Measurements from ENCODE around the gene FUT9.

FUT9 gene

GRCh38 chr6:96094077-96094476 lies 78.3 kb downstream of the FUT9 start:
- H3K4me2 ChIP-seq (ENCODE audit: low read length): no peak overlapping the region
- no peaks in the 10 kb centered on the region for H3F3A ChIP-seq (ENCODE audit: control insufficient read depth, insufficient read depth)
- H3K79me2 ChIP-seq (ENCODE audit: control insufficient read depth, low read length): no peaks in the 10 kb centered on the region
- H3K27me3 ChIP-seq (ENCODE audit: control insufficient read depth, low read length): no peaks in the 10 kb centered on the region
- no peaks in the 10 kb centered on the region for H4K20me1 ChIP-seq (ENCODE audit: control insufficient read depth, insufficient read depth, low read depth, low read length)
- TF ChIP-seq CTCF (IDR thresholded peaks at IDR 0.05; ENCODE audit: low read depth, low read length, poor library complexity, severe bottlenecking): no peak
- no peak for TF ChIP-seq EZH2phosphoT487 (IDR thresholded peaks at IDR 0.05; ENCODE audit: borderline replicate concordance, low read length)
- no peak overlapping the region for H3K4me3 ChIP-seq (ENCODE audit: low read length)
- H3K27ac ChIP-seq (ENCODE audit: low read depth, low read length): no peak overlapping the region
- no peaks in the 10 kb centered on the region for H3K4me1 ChIP-seq (ENCODE audit: control insufficient read depth, low read length)
- H3K36me3 ChIP-seq (ENCODE audit: control insufficient read depth, low read length): no peaks in the 10 kb centered on the region
- H3K9me2 ChIP-seq (replicated peaks; ENCODE audit: control insufficient read depth, low read length): no peaks in the 10 kb centered on the region
- no peaks in the 10 kb centered on the region for H3K9me3 ChIP-seq (ENCODE audit: control insufficient read depth, insufficient read depth, low read length)

GRCh38 chr6:96099069-96099468 lies 83.3 kb downstream of the FUT9 start:
- H4K20me1 ChIP-seq (ENCODE audit: control insufficient read depth, insufficient read depth, low read depth, low read length): no peaks in the 10 kb centered on the region
- no peaks in the 10 kb centered on the region for H3K9me2 ChIP-seq (replicated peaks; ENCODE audit: control insufficient read depth, low read length)
- H3K27ac ChIP-seq (ENCODE audit: low read depth, low read length): no peak overlapping the region
- no peak overlapping the region for H3K4me3 ChIP-seq (ENCODE audit: low read length)
- no peaks in the 10 kb centered on the region for H3K9me3 ChIP-seq (ENCODE audit: control insufficient read depth, insufficient read depth, low read length)
- no peaks in the 10 kb centered on the region for H3K27me3 ChIP-seq (ENCODE audit: control insufficient read depth, low read length)
- no peaks in the 10 kb centered on the region for H3K79me2 ChIP-seq (ENCODE audit: control insufficient read depth, low read length)
- H3K4me2 ChIP-seq (ENCODE audit: low read length): no peak overlapping the region
- TF ChIP-seq EZH2phosphoT487 (IDR thresholded peaks at IDR 0.05; ENCODE audit: borderline replicate concordance, low read length): no peak
- TF ChIP-seq CTCF (IDR thresholded peaks at IDR 0.05; ENCODE audit: low read depth, low read length, poor library complexity, severe bottlenecking): no peak
- H3K4me1 ChIP-seq (ENCODE audit: control insufficient read depth, low read length): no peaks in the 10 kb centered on the region
- no peaks in the 10 kb centered on the region for H3K36me3 ChIP-seq (ENCODE audit: control insufficient read depth, low read length)
- no peaks in the 10 kb centered on the region for H3F3A ChIP-seq (ENCODE audit: control insufficient read depth, insufficient read depth)

GRCh38 chr6:96101564-96101963 lies 85.8 kb downstream of the FUT9 start:
- H3K4me3 ChIP-seq (ENCODE audit: low read length): no peak overlapping the region
- no peak overlapping the region for H3K27ac ChIP-seq (ENCODE audit: low read depth, low read length)
- H3K4me2 ChIP-seq (ENCODE audit: low read length): no peak overlapping the region
- no peaks in the 10 kb centered on the region for H3K4me1 ChIP-seq (ENCODE audit: control insufficient read depth, low read length)
- H3K9me2 ChIP-seq (replicated peaks; ENCODE audit: control insufficient read depth, low read length): no peaks in the 10 kb centered on the region
- no peaks in the 10 kb centered on the region for H3K9me3 ChIP-seq (ENCODE audit: control insufficient read depth, insufficient read depth, low read length)
- no peaks in the 10 kb centered on the region for H3F3A ChIP-seq (ENCODE audit: control insufficient read depth, insufficient read depth)
- H3K79me2 ChIP-seq (ENCODE audit: control insufficient read depth, low read length): no peaks in the 10 kb centered on the region
- no peak for TF ChIP-seq EZH2phosphoT487 (IDR thresholded peaks at IDR 0.05; ENCODE audit: borderline replicate concordance, low read length)
- TF ChIP-seq CTCF (IDR thresholded peaks at IDR 0.05; ENCODE audit: low read depth, low read length, poor library complexity, severe bottlenecking): no peak
- no peaks in the 10 kb centered on the region for H4K20me1 ChIP-seq (ENCODE audit: control insufficient read depth, insufficient read depth, low read depth, low read length)
- no peaks in the 10 kb centered on the region for H3K36me3 ChIP-seq (ENCODE audit: control insufficient read depth, low read length)
- no peaks in the 10 kb centered on the region for H3K27me3 ChIP-seq (ENCODE audit: control insufficient read depth, low read length)

GRCh38 chr6:96104910-96105309 lies 89.1 kb downstream of the FUT9 start:
- Histone ChIP-seq H3K27ac (ENCODE audit: low read depth, low read length) (no peak overlapping the region), H3K27me3 (ENCODE audit: control insufficient read depth, low read length) (no peaks in the 10 kb centered on the region), H3F3A (ENCODE audit: control insufficient read depth, insufficient read depth) (no peaks in the 10 kb centered on the region), H3K9me3 (ENCODE audit: control insufficient read depth, insufficient read depth, low read length) (no peaks in the 10 kb centered on the region), H3K4me2 (ENCODE audit: low read length) (no peak overlapping the region), H3K4me3 (ENCODE audit: low read length) (no peak overlapping the region), H3K36me3 (ENCODE audit: control insufficient read depth, low read length) (no peaks in the 10 kb centered on the region), H3K4me1 (ENCODE audit: control insufficient read depth, low read length) (no peaks in the 10 kb centered on the region), H3K9me2 (replicated peaks; ENCODE audit: control insufficient read depth, low read length) (no peaks in the 10 kb centered on the region), H4K20me1 (ENCODE audit: control insufficient read depth, insufficient read depth, low read depth, low read length) (no peaks in the 10 kb centered on the region), H3K79me2 (ENCODE audit: control insufficient read depth, low read length) (no peaks in the 10 kb centered on the region)
- no peak for TF ChIP-seq CTCF (IDR thresholded peaks at IDR 0.05; ENCODE audit: low read depth, low read length, poor library complexity, severe bottlenecking)
- TF ChIP-seq EZH2phosphoT487 (IDR thresholded peaks at IDR 0.05; ENCODE audit: borderline replicate concordance, low read length): no peak

Measured in DOHH2 (cell line).